ENCODE data around the gene SASH1. TPM values are rescaled to one million over a fixed set of nuclear protein-coding genes. Genes with fewer than 3 reads are reported as not detected.
"Not testable (repeated sequence)": the region's sequence is repeated elsewhere in the genome, so short reads cannot be mapped to it uniquely, and the experiment has no call there.

The SASH1 gene
- total RNA-seq, 1 experiment from 2014 or later: 8.9 TPM

GRCh38 chr6:148365041-148365440, 22.4 kb downstream of the SASH1 start:
- DNase-seq (ENCODE audit: low spot score): no peak

DNA sequence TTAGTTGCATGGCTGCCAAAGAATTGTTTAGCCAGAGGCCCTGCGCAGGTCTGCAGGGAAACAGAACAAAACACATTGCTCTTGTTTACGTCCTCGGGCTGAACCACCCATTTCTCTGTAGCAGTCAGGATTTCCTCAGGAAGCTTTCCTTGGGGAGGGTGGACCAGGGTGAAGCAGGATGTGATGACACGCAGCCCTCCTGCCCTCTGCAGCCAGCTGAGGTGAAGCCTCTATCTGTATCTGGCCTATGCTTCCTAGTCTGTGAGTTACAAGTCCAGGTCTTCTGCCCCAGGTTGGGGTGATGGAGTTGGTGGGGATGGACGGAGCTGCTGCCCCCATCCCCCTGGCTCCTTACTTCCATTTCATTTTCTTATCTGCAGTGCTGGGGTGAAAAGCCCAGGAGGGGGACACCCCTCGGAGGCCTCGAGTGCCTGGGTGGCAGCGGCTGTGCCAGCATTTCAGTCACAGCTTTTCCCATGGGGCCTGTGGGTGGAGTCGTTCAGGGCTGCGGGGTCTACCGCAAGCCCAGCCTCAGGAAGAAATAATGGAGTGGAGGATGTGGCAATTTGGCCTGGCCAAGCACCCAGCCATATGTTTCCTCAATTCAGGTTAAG, 24.9 kb downstream of the SASH1 start:
- DNase-seq (ENCODE audit: low spot score): peak; percentile 84

DNA sequence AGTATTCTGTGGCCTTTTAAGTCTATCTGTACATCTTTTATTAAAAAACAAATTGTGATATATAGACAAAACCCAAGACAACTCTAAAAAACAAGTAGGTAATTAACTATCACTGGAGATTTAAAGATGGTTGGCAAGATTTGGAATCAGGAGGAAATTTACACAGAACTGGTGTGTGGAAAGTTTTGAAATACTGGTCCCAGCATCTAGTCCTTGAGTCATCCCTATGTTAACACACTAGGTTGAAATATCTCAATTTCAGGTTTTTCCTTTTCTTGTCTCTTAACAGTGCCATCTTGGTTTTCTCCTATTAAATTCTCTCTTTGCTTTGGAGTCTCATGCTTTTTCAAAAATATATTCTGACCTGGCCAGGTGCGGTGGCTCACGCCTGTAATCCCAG, 27.5 kb downstream of the SASH1 start:
- no peak for DNase-seq (ENCODE audit: low spot score)

DNA sequence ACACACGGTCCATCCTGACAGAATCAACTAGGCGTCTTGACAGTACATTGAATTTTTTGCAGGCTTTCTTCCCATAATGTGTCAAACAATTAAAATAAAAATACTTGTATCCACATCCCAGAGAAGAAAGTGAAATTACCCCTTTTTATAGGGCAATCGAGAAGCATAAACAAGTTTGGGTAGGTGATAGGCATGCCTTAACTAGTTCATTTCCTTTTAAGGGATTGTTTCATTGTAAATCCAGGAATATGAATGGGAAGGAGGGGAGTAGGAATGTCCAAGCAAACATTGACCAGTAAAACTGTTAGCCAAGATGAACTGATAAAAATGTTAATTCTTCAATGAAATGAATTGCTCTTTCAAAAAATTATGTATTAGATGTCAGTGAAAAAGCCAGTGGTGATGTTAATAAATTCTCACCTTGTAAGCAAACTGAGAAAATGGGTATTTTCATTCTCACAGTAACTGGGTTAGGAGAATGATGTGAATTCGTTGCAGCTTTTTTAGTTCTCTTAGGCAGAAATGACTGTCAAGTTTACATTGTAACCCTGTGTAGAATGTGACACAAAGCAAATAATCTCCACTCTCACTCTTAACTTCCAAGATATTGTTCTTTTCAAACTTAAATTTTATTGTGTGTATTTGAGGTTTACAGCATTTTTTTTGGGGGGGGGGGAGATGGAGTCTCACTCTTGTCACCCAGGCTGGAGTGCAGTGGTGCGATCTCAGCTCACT, 31.6 kb downstream of the SASH1 start:
- DNase-seq (ENCODE audit: low spot score): no peak

DNA sequence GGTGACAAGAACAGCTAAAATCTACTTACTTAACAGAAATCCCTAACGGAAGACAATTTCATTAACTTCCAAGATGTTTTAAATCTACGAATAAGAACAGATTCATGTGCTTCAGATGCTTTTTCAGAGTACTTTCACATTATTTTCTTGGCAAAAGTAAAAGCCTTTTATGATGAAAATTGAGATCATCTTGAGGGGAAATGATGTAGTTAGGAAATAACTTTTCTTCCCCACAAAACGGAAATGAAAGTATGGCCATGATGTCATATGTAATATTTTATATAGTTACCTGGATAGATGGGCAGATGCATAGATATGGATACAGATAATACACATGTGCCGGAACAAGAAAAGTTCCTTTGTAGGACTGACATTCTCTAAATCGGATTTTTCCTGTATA, 32.8 kb downstream of the SASH1 start:
- DNase-seq (ENCODE audit: low spot score): no peak

- DNase-seq (ENCODE audit: low spot score): no peak
These were observed 36.8 kb downstream of the SASH1 start for GRCh38 chr6:148379481-148379880.

GRCh38 chr6:148379966-148380713, 37.5 kb downstream of the SASH1 start:
- no peak for DNase-seq (ENCODE audit: low spot score)

GRCh38 chr6:148382051-148382450, 39.4 kb downstream of the SASH1 start:
- not testable (repeated sequence) for DNase-seq (ENCODE audit: low spot score)

- DNase-seq (ENCODE audit: low spot score): no peak
These were observed 40.2 kb downstream of the SASH1 start for GRCh38 chr6:148382861-148383260.

DNA sequence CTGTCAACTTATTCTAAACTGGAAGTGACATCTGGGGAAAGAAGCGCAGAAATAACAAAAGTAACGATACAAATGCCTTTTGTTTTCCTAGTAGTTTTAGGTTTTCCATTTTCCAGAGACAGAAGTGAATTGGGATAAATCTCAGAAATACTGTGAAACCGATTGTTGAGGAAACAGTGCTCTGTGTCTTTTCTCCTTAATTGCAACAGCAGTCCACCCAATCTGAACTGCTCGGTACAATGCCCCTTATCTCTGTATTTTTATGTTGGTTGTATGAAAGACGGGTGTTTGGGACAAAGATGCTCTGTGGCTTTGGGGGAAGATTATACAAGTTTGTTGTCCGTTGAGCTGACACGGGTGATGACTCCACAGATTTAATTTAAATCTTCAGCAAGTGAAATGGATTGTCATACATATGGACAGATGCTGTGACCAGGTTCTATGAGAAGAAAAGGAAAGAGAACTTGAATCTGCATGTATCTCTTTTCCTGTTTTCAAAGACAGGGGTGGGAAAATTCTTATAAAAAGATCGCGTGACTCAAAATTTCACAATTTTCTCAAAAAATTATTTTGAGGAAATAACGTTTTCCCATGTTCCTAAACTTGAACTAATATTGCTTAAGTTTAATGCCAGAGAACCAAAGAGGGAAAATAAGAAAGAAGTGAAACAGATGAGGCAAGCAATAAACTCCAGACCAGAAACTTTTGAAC, 41.2 kb downstream of the SASH1 start:
- DNase-seq (ENCODE audit: low spot score): no peak

DNA sequence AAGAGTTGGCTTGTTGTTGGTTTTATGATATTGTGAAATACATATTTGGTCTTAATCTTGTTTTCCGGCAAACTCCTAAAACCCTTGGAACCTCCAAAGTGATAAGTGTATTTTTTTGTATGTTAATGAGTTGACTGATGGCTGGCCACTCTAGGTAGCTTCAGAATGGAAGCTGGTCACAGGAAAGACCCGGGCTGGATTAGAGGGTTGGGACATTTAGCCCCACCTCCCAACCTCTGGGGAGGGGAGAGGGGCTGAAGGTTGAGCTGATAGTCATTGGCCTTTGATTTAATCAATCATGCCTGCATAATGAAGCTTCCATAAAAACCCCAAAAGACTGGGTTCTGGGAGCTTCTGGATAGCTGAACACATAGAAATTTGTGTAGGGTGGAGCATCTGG, 42.7 kb downstream of the SASH1 start:
- no peak for DNase-seq (ENCODE audit: low spot score)

GRCh38 chr6:148388521-148388920, 45.9 kb downstream of the SASH1 start:
- no peak for DNase-seq (ENCODE audit: low spot score)

- no peak for DNase-seq (ENCODE audit: low spot score)
These were observed 46.4 kb downstream of the SASH1 start for GRCh38 chr6:148389086-148389485.

- DNase-seq (ENCODE audit: low spot score): no peak
These were observed 47.3 kb downstream of the SASH1 start for GRCh38 chr6:148389917-148390316.

DNA sequence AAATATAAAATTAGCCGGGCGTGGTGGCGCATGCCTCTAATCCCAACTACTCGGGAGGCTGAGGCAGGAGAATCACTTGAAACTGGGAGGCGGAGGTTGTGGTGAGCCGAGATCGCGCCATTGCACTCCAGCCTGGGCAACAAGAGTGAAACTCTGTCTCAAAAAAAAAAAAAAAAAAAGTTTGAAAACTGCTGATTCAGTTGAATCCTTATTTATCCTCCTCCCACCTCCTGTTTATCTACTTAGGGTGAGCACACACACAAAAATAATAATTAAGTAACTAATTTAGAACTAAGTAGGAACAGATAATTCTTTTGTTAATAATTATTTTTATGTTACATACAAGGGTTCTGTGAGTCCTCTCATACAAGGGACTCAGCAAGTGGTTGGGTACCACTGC, 49.5 kb downstream of the SASH1 start:
- not testable (repeated sequence) for DNase-seq (ENCODE audit: low spot score)

DNA sequence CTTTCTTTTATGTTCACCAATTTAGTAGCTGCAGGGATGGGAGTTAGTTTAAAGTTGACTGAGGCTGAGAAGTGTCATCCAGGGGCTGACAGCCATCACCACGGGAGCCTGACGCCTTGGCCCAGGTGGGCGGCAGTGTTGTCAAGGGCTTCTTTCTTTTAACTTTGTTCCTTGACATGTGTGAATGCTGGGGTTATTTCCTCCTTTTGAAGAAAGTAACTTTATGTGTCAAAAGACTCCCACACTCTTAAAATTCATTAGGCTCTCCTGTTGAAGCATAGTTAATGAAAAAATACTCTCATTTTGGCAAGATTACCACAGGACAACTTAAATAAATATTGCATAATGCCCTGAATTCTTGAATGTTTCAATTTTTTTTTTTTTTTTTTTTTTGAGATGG, 50.0 kb downstream of the SASH1 start:
- DNase-seq (ENCODE audit: low spot score): no peak

DNA sequence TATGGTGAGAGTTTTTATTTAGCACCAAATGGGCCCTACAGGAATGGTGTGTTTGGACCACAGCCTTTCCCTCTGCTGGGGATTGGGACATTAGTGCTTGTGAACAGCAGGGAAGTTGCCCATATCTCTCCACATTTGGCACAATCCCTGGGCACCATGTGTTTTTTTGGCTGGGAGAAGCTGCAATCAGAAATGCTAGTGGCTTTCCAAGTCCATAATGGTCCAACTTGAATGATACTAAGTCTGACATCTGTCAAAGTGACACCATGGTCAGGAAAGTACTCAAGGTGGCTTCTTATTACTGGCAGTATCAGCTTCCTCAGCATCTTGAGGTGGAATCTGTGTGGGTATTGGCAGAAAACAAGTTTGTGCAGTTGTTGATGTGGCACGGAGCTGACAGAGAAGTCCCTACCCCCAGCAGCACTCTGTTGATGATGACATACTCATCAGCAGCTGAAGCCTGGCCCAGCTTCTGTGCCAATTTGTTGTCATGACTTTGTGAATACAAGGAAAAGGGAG, 53.0 kb downstream of the SASH1 start:
- no peak for DNase-seq (ENCODE audit: low spot score)

GRCh38 chr6:148396411-148396810, 53.8 kb downstream of the SASH1 start:
- DNase-seq (ENCODE audit: low spot score): no peak

GRCh38 chr6:148396926-148397325, 54.3 kb downstream of the SASH1 start:
- no peak for DNase-seq (ENCODE audit: low spot score)

GRCh38 chr6:148398244-148398643, 55.6 kb downstream of the SASH1 start:
- no peak for DNase-seq (ENCODE audit: low spot score)

DNA sequence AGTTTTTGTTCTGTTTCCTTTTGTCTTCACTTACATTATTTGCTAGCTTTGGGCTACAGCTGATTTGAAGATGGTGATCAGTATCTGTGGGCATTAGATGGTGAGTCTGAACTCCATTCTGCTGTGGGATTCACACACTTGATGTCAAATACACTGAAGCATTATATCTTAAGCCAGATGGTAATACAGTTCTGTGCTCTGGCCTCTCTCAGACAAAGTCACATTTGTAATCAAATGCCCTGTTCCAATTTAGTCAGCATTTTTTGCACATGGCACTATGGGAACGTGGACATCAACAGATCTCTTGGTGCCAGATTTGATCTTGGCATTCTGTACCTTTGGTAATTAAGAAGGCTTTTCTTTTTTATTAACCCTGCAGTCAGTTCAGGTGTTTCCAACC, 56.0 kb downstream of the SASH1 start:
- DNase-seq (ENCODE audit: low spot score): no peak

GRCh38 chr6:148401571-148401970, 58.9 kb downstream of the SASH1 start:
- DNase-seq (ENCODE audit: low spot score): no peak
